GM23338 (cell line): ENCODE results near the gene CEP131. TPM values are rescaled to one million over a fixed set of nuclear protein-coding genes. Genes with fewer than 3 reads are reported as not detected.

Experiments
- ATAC-seq: fragments of 200-7000 bp; cut with Tn5 transposase; 3 replicates; pipeline ENCODE4 v1.9.1; 2020
- DNase-seq: peaks from one replicate; pipeline ENCODE4 v3.0.0-alpha.2; 2015; ENCODE audit warnings: low spot score
- H2AFZ ChIP-seq: fragments of 200-600 bp; sonication (generic); 2 replicates; pipeline ENCODE4 v1.8.0; 2016; ENCODE audit warnings: antibody characterized with exemption, mild to moderate bottlenecking, moderate library complexity
- H3F3A ChIP-seq: fragments of 200-600 bp; sonication (generic); replicated peaks from 2 replicates; pipeline ENCODE4 v1.8.0; 2017; ENCODE audit warnings: antibody characterized with exemption, mixed run types, low read depth
- H3K27ac ChIP-seq: fragments of 200-600 bp; sonication (generic); 2 replicates; pipeline ENCODE4 v1.6.1; 2016; ENCODE audit warnings: low read depth
- H3K27me3 ChIP-seq: fragments of 200-600 bp; sonication (generic); 2 replicates; pipeline ENCODE4 v1.8.0; 2016; ENCODE audit warnings: mild to moderate bottlenecking, mixed run types, moderate library complexity; ENCODE audit not compliant: insufficient read depth
- H3K36me3 ChIP-seq: fragments of 200-600 bp; sonication (generic); 2 replicates; pipeline ENCODE4 v1.8.0; 2016; ENCODE audit warnings: mild to moderate bottlenecking; ENCODE audit not compliant: insufficient read depth
- H3K4me1 ChIP-seq: fragments of 200-600 bp; sonication (generic); 2 replicates; pipeline ENCODE4 v1.8.0; 2016; ENCODE audit warnings: mild to moderate bottlenecking, moderate library complexity; ENCODE audit not compliant: insufficient read depth
- H3K4me2 ChIP-seq: fragments of 200-600 bp; sonication (generic); 2 replicates; pipeline ENCODE4 v1.7.1; 2017; ENCODE audit warnings: mixed run types
- H3K4me3 ChIP-seq: fragments of 200-600 bp; sonication (generic); 2 replicates; pipeline ENCODE4 v1.6.1; 2016; ENCODE audit warnings: mixed run types
- H3K79me2 ChIP-seq: fragments of 200-600 bp; sonication (generic); replicated peaks from 2 replicates; pipeline ENCODE4 v1.8.0; 2017; ENCODE audit warnings: mild to moderate bottlenecking; ENCODE audit not compliant: insufficient read depth
- H3K9me2 ChIP-seq: fragments of 200-600 bp; sonication (generic); 2 replicates; pipeline ENCODE4 v1.8.0; 2017; ENCODE audit not compliant: insufficient read depth
- H4K20me1 ChIP-seq: fragments of 200-600 bp; sonication (generic); replicated peaks from 2 replicates; pipeline ENCODE4 v1.8.0; 2017; ENCODE audit warnings: mild to moderate bottlenecking; ENCODE audit not compliant: insufficient read depth
- H3K27ac Mint-ChIP-seq: 2 replicates; pipeline ENCODE4 v1.8.0; 2020; ENCODE audit warnings: inconsistent platforms, mild to moderate bottlenecking, moderate library complexity, mixed read lengths
- H3K27me3 Mint-ChIP-seq: 3 replicates; pipeline ENCODE4 v1.8.0; 2022; ENCODE audit warnings: low read depth, mild to moderate bottlenecking, moderate library complexity, mixed read lengths, inconsistent platforms; ENCODE audit not compliant: insufficient read depth, poor library complexity
- H3K36me3 Mint-ChIP-seq: 3 replicates; pipeline ENCODE4 v1.8.0; 2021; ENCODE audit warnings: low read depth, mild to moderate bottlenecking, inconsistent platforms, moderate library complexity, mixed read lengths
- H3K4me1 Mint-ChIP-seq: 3 replicates; pipeline ENCODE4 v1.8.0; 2020; ENCODE audit warnings: mild to moderate bottlenecking, inconsistent platforms, mixed read lengths
- H3K4me3 Mint-ChIP-seq: 3 replicates; pipeline ENCODE4 v1.8.0; 2021; ENCODE audit warnings: moderate library complexity, mild to moderate bottlenecking, inconsistent platforms, mixed read lengths
- H3K9me3 Mint-ChIP-seq: 3 replicates; pipeline ENCODE4 v1.8.0; 2020; ENCODE audit warnings: moderate library complexity, mild to moderate bottlenecking, inconsistent platforms, mixed read lengths
- CTCF ChIP-seq, 2 experiments: fragments of 200-600 bp in 1 of 2; sonication (generic) in 1 of 2; conservative IDR thresholded peaks; 2 replicates each; pipeline versions ENCODE4 v1.5.1 to v1.6.1; 2016 to 2017; ENCODE audit warnings: antibody characterized with exemption in 2 of 2, low read depth in 2 of 2, mild to moderate bottlenecking in 2 of 2, moderate library complexity in 1 of 2
- ETS1 ChIP-seq: IDR thresholded peaks from 2 replicates; pipeline ENCODE4 v1.6.1; 2016; ENCODE audit warnings: antibody characterized with exemption
- EZH2 ChIP-seq: fragments of 200-600 bp; sonication (generic); IDR thresholded peaks from one replicate; pipeline ENCODE4 v1.8.0; 2017; ENCODE audit warnings: antibody characterized with exemption, mild to moderate bottlenecking, low read depth; ENCODE audit not compliant: unreplicated experiment
- EZH2phosphoT487 ChIP-seq: fragments of 200-600 bp; sonication (generic); IDR thresholded peaks from one replicate; pipeline ENCODE4 v1.8.1; 2018; ENCODE audit warnings: antibody characterized with exemption; ENCODE audit not compliant: unreplicated experiment
- NANOG ChIP-seq: IDR thresholded peaks from 2 replicates; pipeline ENCODE4 v1.6.1; 2016; ENCODE audit warnings: antibody characterized with exemption, borderline replicate concordance
- REST ChIP-seq: IDR thresholded peaks from one replicate; pipeline ENCODE4 v1.6.1; 2018; ENCODE audit warnings: antibody characterized with exemption; ENCODE audit not compliant: unreplicated experiment
- polyA plus RNA-seq: library from polyadenylated mRNA; unstranded; fragments of >200 nt; fragmentation: Nextera tagmentation; extraction: Ambion mirVana; gene quantifications from 2 replicates; pipeline ENCODE4 v1.2.1, GENCODE V29; 2016
- total RNA-seq: library from RNA; depleted of rRNA; stranded (reverse); fragments of >200 nt; shearing (Covaris generic); gene quantifications from 2 replicates; pipeline ENCODE4 v1.2.3, GENCODE V29; 2014

Gene CEP131
- total and polyA plus RNA-seq, 2 experiments from 2014 or later, result 26.8 to 35.5 TPM

- TF ChIP-seq ETS1 (peak; percentile 71), NANOG (peak; percentile 65), EZH2phosphoT487 (no peak), REST (no peak), CTCF (conservative IDR thresholded peaks at IDR 0.05; ENCODE audit: low read depth in 2 of 2) (no peak)
These were observed 16.3 kb upstream of the CEP131 start, which contains the start of the genes NDUFAF8 and TEPSIN (continued) for GRCh38 chr17:81238815-81239713.

- H3K79me2 ChIP-seq, result peaks cover 17% of the 10 kb centered on the region
- H3K36me3 Mint-ChIP-seq, result peaks cover 18% of the 10 kb centered on the region
- TF ChIP-seq REST, result no peak
- TF ChIP-seq ETS1, result no peak
- TF ChIP-seq EZH2, result no peak
These were observed 15.7 kb upstream of the CEP131 start for GRCh38 chr17:81238490-81238814.

More at GRCh38 chr17:81238490-81238814, 15.7 kb upstream of the CEP131 start:
- DNase-seq, result no peak
- peaks cover 16% of the 10 kb centered on the region for H3K27me3 Mint-ChIP-seq
- peak overlapping the region; percentile 76; the same call in 2 of the 3 replicates for H3K4me3 Mint-ChIP-seq
- Histone ChIP-seq H3K9me2 (no peaks in the 10 kb centered on the region), H3F3A (peaks cover 11% of the 10 kb centered on the region; the same call in 1 of the 2 replicates), H3K27ac (no peak overlapping the region), H3K4me3 (peak overlapping the region; percentile 96), H3K4me2 (peak overlapping the region; percentile 92), H3K27me3 (no peaks in the 10 kb centered on the region), H2AFZ (no peak overlapping the region), H3K4me1 (no peaks in the 10 kb centered on the region; the same call in 1 of the 2 replicates), H3K36me3 (no peaks in the 10 kb centered on the region), H4K20me1 (no peaks in the 10 kb centered on the region; the same call in 1 of the 2 replicates)
- H3K9me3 Mint-ChIP-seq, result no peaks in the 10 kb centered on the region; the same call in 2 of the 3 replicates
- peaks cover 25% of the 10 kb centered on the region for H3K4me1 Mint-ChIP-seq
- H3K27ac Mint-ChIP-seq, result no peak overlapping the region
- ATAC-seq, result no peak
